ENCODE measurements around the gene GNB3. TPM values are rescaled to one million over a fixed set of nuclear protein-coding genes. Genes with fewer than 3 reads are reported as not detected.

The GNB3 gene
- total RNA-seq, 1 donor from 2014 or later = 1.2 TPM

- Mint-ChIP-seq H3K36me3 (ENCODE audit: low read depth) (no peaks in the 10 kb centered on the region), H3K4me3 (ENCODE audit: low read depth) (no peak overlapping the region), H3K27ac (no peak overlapping the region), H3K9me3 (no peaks in the 10 kb centered on the region), H3K27me3 (ENCODE audit: low read depth) (peaks cover 47% of the 10 kb centered on the region), H3K4me1 (ENCODE audit: low read depth) (peaks cover 25% of the 10 kb centered on the region)
- intact Hi-C loops (cut with micrococcal nuclease) = loop anchor here (5.0 kb wide), 3 partner anchors 34 to 219 kb away; partner anchors contain the start of genes CHD4 and PTMS
- DNase-seq (ENCODE audit: low spot score) = no peak
These were observed 14.5 kb upstream of the GNB3 start for GRCh38 chr12:6826125-6826733.

GRCh38 chr12:6826734-6827436 lies 13.8 kb upstream of the GNB3 start:
- peaks cover 54% of the 10 kb centered on the region for H3K27me3 Mint-ChIP-seq (ENCODE audit: low read depth)
- peak overlapping the region; percentile 54 for H3K4me3 Mint-ChIP-seq (ENCODE audit: low read depth)
- H3K36me3 Mint-ChIP-seq (ENCODE audit: low read depth) = no peaks in the 10 kb centered on the region
- no peaks in the 10 kb centered on the region for H3K9me3 Mint-ChIP-seq
- H3K4me1 Mint-ChIP-seq (ENCODE audit: low read depth) = peaks cover 23% of the 10 kb centered on the region
- peak overlapping the region; percentile 8 for H3K27ac Mint-ChIP-seq
- no peak for DNase-seq (ENCODE audit: low spot score)
- intact Hi-C loops (cut with micrococcal nuclease) = loop anchor here (5.0 kb wide), 3 partner anchors 35 to 220 kb away; partner anchors contain the start of genes CHD4 and PTMS

GRCh38 chr12:6827437-6827911 lies 13.3 kb upstream of the GNB3 start:
- peaks cover 20% of the 10 kb centered on the region for H3K4me1 Mint-ChIP-seq (ENCODE audit: low read depth)
- H3K27me3 Mint-ChIP-seq (ENCODE audit: low read depth) = peaks cover 52% of the 10 kb centered on the region
- H3K36me3 Mint-ChIP-seq (ENCODE audit: low read depth) = no peaks in the 10 kb centered on the region
- intact Hi-C loops (cut with micrococcal nuclease) = loop anchor here (5.0 kb wide), 3 partner anchors 35 to 220 kb away; partner anchors contain the start of genes CHD4 and PTMS
- H3K27ac Mint-ChIP-seq = peak overlapping the region; percentile 8
- DNase-seq (ENCODE audit: low spot score) = peak; percentile 37
- no peaks in the 10 kb centered on the region for H3K9me3 Mint-ChIP-seq
- H3K4me3 Mint-ChIP-seq (ENCODE audit: low read depth) = peak overlapping the region; percentile 54

- Mint-ChIP-seq H3K36me3 (ENCODE audit: low read depth) (no peaks in the 10 kb centered on the region), H3K27ac (peak within 1 kb of the TSS; percentile 80), H3K4me3 (ENCODE audit: low read depth) (peak within 1 kb of the TSS; percentile 85), H3K4me1 (ENCODE audit: low read depth) (peaks cover 20% of the 10 kb centered on the region), H3K9me3 (no peaks in the 10 kb centered on the region), H3K27me3 (ENCODE audit: low read depth) (peaks cover 46% of the 10 kb centered on the region)
- DNase-seq (ENCODE audit: low spot score) = no peak
- intact Hi-C loops (cut with micrococcal nuclease) = loop anchor here (5.0 kb wide), 3 partner anchors 36 to 221 kb away; partner anchors contain the start of genes CHD4 and PTMS
These were observed 12.5 kb upstream of the GNB3 start, which contains the start of gene P3H3 for GRCh38 chr12:6827982-6828780. Gene P3H3, plus strand, starts transcription at chr12:6828407. Its CDS starts 34 bp downstream, at chr12:6828441.

GRCh38 chr12:6828781-6829535 lies 11.8 kb upstream of the GNB3 start:
- H3K27ac Mint-ChIP-seq = peak overlapping the region; percentile 80
- H3K4me3 Mint-ChIP-seq (ENCODE audit: low read depth) = peak overlapping the region; percentile 85
- H3K27me3 Mint-ChIP-seq (ENCODE audit: low read depth) = peaks cover 40% of the 10 kb centered on the region
- no peak for DNase-seq (ENCODE audit: low spot score)
- peaks cover 20% of the 10 kb centered on the region for H3K4me1 Mint-ChIP-seq (ENCODE audit: low read depth)
- intact Hi-C loops (cut with micrococcal nuclease) = loop anchor here (5.0 kb wide), 3 partner anchors 37 to 222 kb away; partner anchors contain the start of genes CHD4 and PTMS
- H3K36me3 Mint-ChIP-seq (ENCODE audit: low read depth) = no peaks in the 10 kb centered on the region
- H3K9me3 Mint-ChIP-seq = no peaks in the 10 kb centered on the region

GRCh38 chr12:6829536-6830220 lies 11.0 kb upstream of the GNB3 start:
- peaks cover 36% of the 10 kb centered on the region for H3K27me3 Mint-ChIP-seq (ENCODE audit: low read depth)
- intact Hi-C loops (cut with micrococcal nuclease) = loop anchor here (5.0 kb wide), 3 partner anchors 37 to 222 kb away; partner anchors contain the start of genes CHD4 and PTMS
- H3K9me3 Mint-ChIP-seq = no peaks in the 10 kb centered on the region
- peaks cover 24% of the 10 kb centered on the region for H3K4me1 Mint-ChIP-seq (ENCODE audit: low read depth)
- DNase-seq (ENCODE audit: low spot score) = no peak
- peak overlapping the region; percentile 80 for H3K27ac Mint-ChIP-seq
- H3K36me3 Mint-ChIP-seq (ENCODE audit: low read depth) = no peaks in the 10 kb centered on the region
- H3K4me3 Mint-ChIP-seq (ENCODE audit: low read depth) = peak overlapping the region; percentile 85

- H3K9me3 Mint-ChIP-seq = no peaks in the 10 kb centered on the region
- H3K27ac Mint-ChIP-seq = no peak overlapping the region
- no peaks in the 10 kb centered on the region for H3K36me3 Mint-ChIP-seq (ENCODE audit: low read depth)
- intact Hi-C loops (cut with micrococcal nuclease) = no loop called here
- H3K4me1 Mint-ChIP-seq (ENCODE audit: low read depth) = peaks cover 22% of the 10 kb centered on the region
- peaks cover 30% of the 10 kb centered on the region for H3K27me3 Mint-ChIP-seq (ENCODE audit: low read depth)
- H3K4me3 Mint-ChIP-seq (ENCODE audit: low read depth) = peak overlapping the region; percentile 35
- DNase-seq (ENCODE audit: low spot score) = no peak
These were observed 10.3 kb upstream of the GNB3 start for GRCh38 chr12:6830286-6830890.

GRCh38 chr12:6830999-6831398 lies 9.7 kb upstream of the GNB3 start:
- H3K9me3 Mint-ChIP-seq = no peaks in the 10 kb centered on the region
- peaks cover 22% of the 10 kb centered on the region for H3K4me1 Mint-ChIP-seq (ENCODE audit: low read depth)
- peaks cover 28% of the 10 kb centered on the region for H3K27me3 Mint-ChIP-seq (ENCODE audit: low read depth)
- DNase-seq (ENCODE audit: low spot score) = no peak
- H3K4me3 Mint-ChIP-seq (ENCODE audit: low read depth) = no peak overlapping the region
- H3K36me3 Mint-ChIP-seq (ENCODE audit: low read depth) = no peaks in the 10 kb centered on the region
- intact Hi-C loops (cut with micrococcal nuclease) = no loop called here
- no peak overlapping the region for H3K27ac Mint-ChIP-seq

- no peak overlapping the region for H3K4me3 Mint-ChIP-seq (ENCODE audit: low read depth)
- H3K27ac Mint-ChIP-seq = no peak overlapping the region
- H3K27me3 Mint-ChIP-seq (ENCODE audit: low read depth) = peaks cover 27% of the 10 kb centered on the region
- intact Hi-C loops (cut with micrococcal nuclease) = no loop called here
- no peak for DNase-seq (ENCODE audit: low spot score)
- no peaks in the 10 kb centered on the region for H3K36me3 Mint-ChIP-seq (ENCODE audit: low read depth)
- peaks cover 22% of the 10 kb centered on the region for H3K4me1 Mint-ChIP-seq (ENCODE audit: low read depth)
- H3K9me3 Mint-ChIP-seq = no peaks in the 10 kb centered on the region
These were observed 9.2 kb upstream of the GNB3 start for GRCh38 chr12:6831450-6831995.

GRCh38 chr12:6832125-6832524 lies 8.6 kb upstream of the GNB3 start:
- intact Hi-C loops (cut with micrococcal nuclease) = no loop called here
- peaks cover 22% of the 10 kb centered on the region for H3K4me1 Mint-ChIP-seq (ENCODE audit: low read depth)
- peaks cover 25% of the 10 kb centered on the region for H3K27me3 Mint-ChIP-seq (ENCODE audit: low read depth)
- H3K36me3 Mint-ChIP-seq (ENCODE audit: low read depth) = no peaks in the 10 kb centered on the region
- no peak overlapping the region for H3K4me3 Mint-ChIP-seq (ENCODE audit: low read depth)
- no peak overlapping the region for H3K27ac Mint-ChIP-seq
- no peak for DNase-seq (ENCODE audit: low spot score)
- no peaks in the 10 kb centered on the region for H3K9me3 Mint-ChIP-seq

Data from activated T-helper 2 cell treated with anti-CD3 and anti-CD28 coated beads, Interferon-gamma antibody, Interleukin-2, Interleukin-4, amounts not matched to agents 10 μg/mL and 5 μg/mL and 100 μg/mL, durations not matched to agents 14 hours and 24 hours and 36 hours (primary cell).